Measurements from ENCODE around the gene CRB3. TPM values are rescaled to one million over a fixed set of nuclear protein-coding genes. Genes with fewer than 3 reads are reported as not detected.
"Not testable (repeated sequence)": the region's sequence is repeated elsewhere in the genome, so short reads cannot be mapped to it uniquely, and the experiment has no call there.

The CRB3 gene
- polyA plus RNA-seq, 3 donors = not detected

DNA sequence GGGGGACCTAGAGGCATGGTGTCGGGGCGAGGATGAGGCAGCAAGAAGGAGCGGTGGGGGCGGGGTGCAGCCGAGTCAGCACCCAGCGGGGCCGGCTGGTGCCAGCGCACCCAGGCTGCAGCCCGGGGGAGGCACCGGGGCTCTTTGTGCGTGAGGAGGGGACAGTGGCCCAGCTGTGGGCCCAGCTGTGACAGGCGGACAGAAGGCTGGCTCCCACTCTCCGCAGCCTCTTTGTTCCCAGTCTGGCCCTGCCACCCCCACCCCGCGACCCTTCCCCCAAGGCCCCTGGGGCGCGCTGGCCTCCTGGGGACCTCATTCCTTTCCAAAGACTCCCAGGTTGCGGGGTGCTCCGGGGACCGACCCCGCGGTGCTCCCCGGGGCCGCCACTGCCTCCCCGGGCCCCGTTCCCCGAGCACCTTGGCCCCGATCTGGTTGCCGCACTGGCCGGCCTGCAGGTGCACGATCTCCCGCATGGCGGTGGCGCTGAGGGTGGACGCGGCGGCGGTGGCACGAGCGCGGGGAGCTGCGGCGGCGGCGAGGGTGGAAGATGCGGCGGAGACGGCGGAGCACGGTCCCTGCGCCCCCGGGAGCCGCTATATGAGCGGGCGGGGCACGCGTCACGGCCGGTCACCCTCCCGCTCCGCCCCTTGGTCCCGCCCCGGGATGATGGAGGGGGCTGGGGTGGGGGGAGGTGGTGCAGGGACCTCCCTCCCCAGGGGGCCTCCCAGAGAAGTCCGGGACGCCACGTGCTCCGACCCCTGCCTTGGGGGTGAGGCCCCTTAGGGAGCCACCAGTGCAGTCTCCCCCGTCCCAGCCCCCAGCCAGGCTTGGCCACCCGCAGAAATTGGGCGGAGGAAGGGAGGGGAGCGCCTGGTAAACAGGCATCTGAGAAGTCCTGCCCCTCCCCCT lies 37.9 kb downstream of the CRB3 start, which contains the start of gene TUBB4A:
TUBB4A (minus strand) TSS at position 570 of the 909 bp plus-strand sequence; CDS start at position 473, 97 bp downstream.
- Histone ChIP-seq H3K9me3 (replicated peaks in 1 of 2; ENCODE audit: control insufficient read depth in 1 of 2, insufficient read depth in 1 of 2, low read length in 2 of 2) (peaks cover 0 to 5% of the 10 kb centered on the region in 2 donors), H3K4me1 (ENCODE audit: control insufficient read depth in 1 of 2, insufficient read depth in 2 of 2, low read length in 2 of 2) (peaks cover 13 to 31% of the 10 kb centered on the region in 2 donors), H3K27me3 (ENCODE audit: control insufficient read depth in 2 of 2, insufficient read depth in 2 of 2, low read length in 2 of 2) (peaks cover 24 to 44% of the 10 kb centered on the region in 2 donors), H3K4me3 (replicated peaks in 1 of 3; ENCODE audit: low read depth in 2 of 3, low read length in 3 of 3) (peak within 1 kb of the TSS in 1 of 3 experiments; percentile 32), H3K79me2 (ENCODE audit: insufficient read depth, low read length) (no peaks in the 10 kb centered on the region), H3K27ac (ENCODE audit: low read depth in 1 of 2, low read length in 2 of 2) (no peak within 1 kb of the TSS), H3K9ac (ENCODE audit: insufficient read depth, low read length, poor library complexity, severe bottlenecking) (no peak within 1 kb of the TSS), H4K20me1 (ENCODE audit: insufficient read depth, low read length) (no peaks in the 10 kb centered on the region), H3K4me2 (replicated peaks; ENCODE audit: extremely low read depth, low read length, poor library complexity, severe bottlenecking) (peak within 1 kb of the TSS; percentile 41), H2AFZ (ENCODE audit: insufficient read depth, low read depth, low read length, poor library complexity, severe bottlenecking) (peak within 1 kb of the TSS; percentile 53), H3K36me3 (replicated peaks in 1 of 2; ENCODE audit: control insufficient read depth in 1 of 2, insufficient read depth in 2 of 2, low read length in 2 of 2) (no peaks in the 10 kb centered on the region)
- no peak for DNase-seq
- peaks cover 39 to 59% (median 57%) of the 10 kb centered on the region in 3 donors for H3K27me3 Mint-ChIP-seq (ENCODE audit: low read depth in 3 of 3)
- H3K4me1 Mint-ChIP-seq = peaks cover 23% of the 10 kb centered on the region
- TF ChIP-seq, protein P1, sequence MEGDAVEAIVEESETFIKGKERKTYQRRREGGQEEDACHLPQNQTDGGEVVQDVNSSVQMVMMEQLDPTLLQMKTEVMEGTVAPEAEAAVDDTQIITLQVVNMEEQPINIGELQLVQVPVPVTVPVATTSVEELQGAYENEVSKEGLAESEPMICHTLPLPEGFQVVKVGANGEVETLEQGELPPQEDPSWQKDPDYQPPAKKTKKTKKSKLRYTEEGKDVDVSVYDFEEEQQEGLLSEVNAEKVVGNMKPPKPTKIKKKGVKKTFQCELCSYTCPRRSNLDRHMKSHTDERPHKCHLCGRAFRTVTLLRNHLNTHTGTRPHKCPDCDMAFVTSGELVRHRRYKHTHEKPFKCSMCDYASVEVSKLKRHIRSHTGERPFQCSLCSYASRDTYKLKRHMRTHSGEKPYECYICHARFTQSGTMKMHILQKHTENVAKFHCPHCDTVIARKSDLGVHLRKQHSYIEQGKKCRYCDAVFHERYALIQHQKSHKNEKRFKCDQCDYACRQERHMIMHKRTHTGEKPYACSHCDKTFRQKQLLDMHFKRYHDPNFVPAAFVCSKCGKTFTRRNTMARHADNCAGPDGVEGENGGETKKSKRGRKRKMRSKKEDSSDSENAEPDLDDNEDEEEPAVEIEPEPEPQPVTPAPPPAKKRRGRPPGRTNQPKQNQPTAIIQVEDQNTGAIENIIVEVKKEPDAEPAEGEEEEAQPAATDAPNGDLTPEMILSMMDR (IDR thresholded peaks at IDR 0.05) = no peak
- H3K9me3 Mint-ChIP-seq = peaks cover 0 to 13% (median 5%) of the 10 kb centered on the region in 7 donors
- under 1% methylated on average over 56 of the region's 71 CpGs for WGBS (ENCODE audit: insufficient coverage)
- H3K4me3 Mint-ChIP-seq = peak within 1 kb of the TSS; percentile 60 to 88
- peak within 1 kb of the TSS in 1 of 7 donors; percentile 40 for H3K27ac Mint-ChIP-seq
- peaks cover 5 to 6% of the 10 kb centered on the region in 2 donors for H3K36me3 Mint-ChIP-seq
- intact Hi-C loops (cut with micrococcal nuclease) = no loop called here

DNA sequence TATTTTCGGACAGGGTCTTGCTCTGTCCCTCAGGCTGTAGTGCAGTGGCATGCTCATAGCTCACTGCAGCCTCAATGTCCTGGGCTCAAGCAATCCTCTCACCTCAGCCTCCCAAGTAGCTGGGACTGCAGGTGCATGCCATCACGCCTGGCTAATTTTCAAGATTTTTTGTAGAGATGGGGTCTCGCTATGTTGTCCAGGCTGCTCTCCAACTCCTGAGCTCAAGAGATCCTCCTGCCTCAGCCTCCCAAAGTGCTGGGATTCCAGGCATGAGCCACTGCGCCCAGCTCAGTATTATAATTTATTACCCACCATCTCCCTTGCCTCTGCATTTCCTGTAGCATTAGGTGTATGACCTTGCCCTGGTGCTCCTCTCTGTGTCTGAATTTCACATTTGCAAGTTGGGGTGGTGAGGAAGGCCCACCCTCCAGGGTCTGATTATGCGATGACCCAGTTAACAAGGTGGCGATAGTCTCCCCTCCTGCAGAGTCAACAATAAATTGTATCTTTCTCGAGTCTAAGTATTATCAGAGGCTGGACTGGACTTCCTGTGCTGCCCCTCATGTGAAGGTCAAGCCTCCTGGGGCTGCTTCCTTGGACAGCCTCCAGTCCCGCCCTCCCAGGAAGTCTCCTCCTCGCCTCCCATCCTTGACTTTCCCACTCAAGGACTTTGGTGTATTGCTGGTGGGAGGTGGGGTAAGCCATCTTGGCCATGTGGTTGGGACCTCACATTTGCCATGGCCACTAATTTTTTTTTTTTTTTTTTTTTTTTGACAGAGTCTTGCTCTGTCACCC lies 39.5 kb downstream of the CRB3 start:
- 96% methylated on average over 4 of the region's 9 CpGs for WGBS (ENCODE audit: insufficient coverage)
- H3K4me2 ChIP-seq (replicated peaks; ENCODE audit: extremely low read depth, low read length, poor library complexity, severe bottlenecking) = no peak overlapping the region
- H3K4me1 ChIP-seq (ENCODE audit: control insufficient read depth in 1 of 2, insufficient read depth in 2 of 2, low read length in 2 of 2) = peaks cover 9 to 25% of the 10 kb centered on the region in 2 donors
- peaks cover 5 to 6% of the 10 kb centered on the region in 2 donors for H3K36me3 Mint-ChIP-seq
- no peak overlapping the region for H2AFZ ChIP-seq (ENCODE audit: insufficient read depth, low read depth, low read length, poor library complexity, severe bottlenecking)
- H3K9me3 ChIP-seq (replicated peaks in 1 of 2; ENCODE audit: control insufficient read depth in 1 of 2, insufficient read depth in 1 of 2, low read length in 2 of 2) = peaks cover 0 to 5% of the 10 kb centered on the region in 2 donors
- no peaks in the 10 kb centered on the region for H4K20me1 ChIP-seq (ENCODE audit: insufficient read depth, low read length)
- no peak overlapping the region for H3K27ac ChIP-seq (ENCODE audit: low read depth in 1 of 2, low read length in 2 of 2)
- intact Hi-C loops (cut with micrococcal nuclease) = no loop called here
- peak overlapping the region in 1 of 2 donors; percentile 83 for H3K4me3 Mint-ChIP-seq
- H3K4me3 ChIP-seq (replicated peaks in 1 of 3; ENCODE audit: low read depth in 2 of 3, low read length in 3 of 3) = no peak overlapping the region
- H3K27me3 Mint-ChIP-seq (ENCODE audit: low read depth in 3 of 3) = peaks cover 39 to 58% (median 58%) of the 10 kb centered on the region in 3 donors
- H3K27me3 ChIP-seq (ENCODE audit: control insufficient read depth in 2 of 2, insufficient read depth in 2 of 2, low read length in 2 of 2) = peaks cover 24 to 44% of the 10 kb centered on the region in 2 donors
- no peak overlapping the region for H3K9ac ChIP-seq (ENCODE audit: insufficient read depth, low read length, poor library complexity, severe bottlenecking)
- no peaks in the 10 kb centered on the region for H3K36me3 ChIP-seq (replicated peaks in 1 of 2; ENCODE audit: control insufficient read depth in 1 of 2, insufficient read depth in 2 of 2, low read length in 2 of 2)
- no peak for DNase-seq
- TF ChIP-seq, protein P1 (IDR thresholded peaks at IDR 0.05) = no peak
- peaks cover 17% of the 10 kb centered on the region for H3K4me1 Mint-ChIP-seq
- no peaks in the 10 kb centered on the region for H3K79me2 ChIP-seq (ENCODE audit: insufficient read depth, low read length)
- H3K27ac Mint-ChIP-seq = no peak overlapping the region
- H3K9me3 Mint-ChIP-seq = peaks cover 0 to 13% (median 5%) of the 10 kb centered on the region in 7 donors

DNA sequence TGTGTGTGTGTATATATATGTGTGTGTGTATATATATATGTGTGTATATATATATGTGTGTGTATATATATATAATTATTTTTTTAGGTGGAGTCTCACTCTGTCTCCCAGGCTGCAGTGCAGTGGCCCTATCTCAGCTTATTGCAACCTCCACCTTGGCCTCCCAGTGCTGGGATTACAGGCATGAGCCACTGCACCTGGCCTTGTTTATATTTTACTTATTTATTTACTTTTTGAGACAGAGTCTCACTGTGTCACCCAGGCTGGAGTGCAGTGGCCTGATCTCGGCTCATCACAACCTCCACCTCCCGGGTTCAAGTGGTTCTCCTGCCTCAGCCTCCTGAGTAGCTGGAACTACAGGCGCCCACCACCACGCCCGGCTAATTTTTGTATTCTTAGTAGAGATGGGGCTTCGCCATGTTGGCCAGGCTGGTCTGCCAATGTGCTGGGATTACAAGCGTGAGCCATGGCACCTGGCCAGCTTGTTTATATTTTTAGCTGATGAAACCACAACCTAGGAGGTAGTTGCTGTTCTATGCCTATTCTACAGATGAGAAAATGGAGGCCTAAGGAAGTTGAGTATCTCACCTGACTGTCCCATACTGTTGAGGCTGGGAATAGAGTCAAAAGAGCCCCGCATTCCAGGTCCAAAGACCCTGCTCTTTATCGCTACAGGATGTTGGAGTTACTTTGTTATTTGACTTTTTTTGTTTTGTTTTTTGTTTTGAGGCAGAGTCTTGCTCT lies 44.1 kb downstream of the CRB3 start:
- intact Hi-C loops (cut with micrococcal nuclease) = not testable (repeated sequence)
- peak overlapping the region in 1 of 7 donors; percentile 30 for H3K27ac Mint-ChIP-seq

More for the DNA sequence above, 44.1 kb downstream of the CRB3 start:
- H2AFZ ChIP-seq (ENCODE audit: insufficient read depth, low read depth, low read length, poor library complexity, severe bottlenecking); H3K9me3 Mint-ChIP-seq; H3K4me2 ChIP-seq (replicated peaks; ENCODE audit: extremely low read depth, low read length, poor library complexity, severe bottlenecking); H3K4me3 ChIP-seq (replicated peaks in 1 of 3; ENCODE audit: low read depth in 2 of 3, low read length in 3 of 3); H3K4me1 ChIP-seq (ENCODE audit: control insufficient read depth in 1 of 2, insufficient read depth in 2 of 2, low read length in 2 of 2); H3K36me3 Mint-ChIP-seq; H3K9me3 ChIP-seq (replicated peaks in 1 of 2; ENCODE audit: control insufficient read depth in 1 of 2, insufficient read depth in 1 of 2, low read length in 2 of 2); H3K27me3 ChIP-seq (ENCODE audit: control insufficient read depth in 2 of 2, insufficient read depth in 2 of 2, low read length in 2 of 2); H3K36me3 ChIP-seq (replicated peaks in 1 of 2; ENCODE audit: control insufficient read depth in 1 of 2, insufficient read depth in 2 of 2, low read length in 2 of 2); H3K79me2 ChIP-seq (ENCODE audit: insufficient read depth, low read length); H4K20me1 ChIP-seq (ENCODE audit: insufficient read depth, low read length); H3K9ac ChIP-seq (ENCODE audit: insufficient read depth, low read length, poor library complexity, severe bottlenecking); H3K4me3 Mint-ChIP-seq; H3K4me1 Mint-ChIP-seq; H3K27ac ChIP-seq (ENCODE audit: low read depth in 1 of 2, low read length in 2 of 2); DNase-seq: not testable (repeated sequence)
- 90% methylated on average over 9 of the region's 9 CpGs for WGBS (ENCODE audit: insufficient coverage)
- H3K27me3 Mint-ChIP-seq (ENCODE audit: low read depth in 3 of 3) = peaks cover 14 to 21% (median 18%) of the 10 kb centered on the region in 3 donors

Data from CD14-positive monocyte (primary cell).